Upper lobe of left lung (tissue), 4 donors: ENCODE data around the gene CHIT1.

Experiments
- POLR2AphosphoS5 ChIP-seq, 2 donors: sonication (generic); formaldehyde crosslinking; IDR thresholded peaks; one replicate each; pipeline ENCODE4 v1.5.1; 2017; ENCODE audit warnings: antibody characterized with exemption in 2 of 2
- TF ChIP-seq, protein P1 (sequence below), 6 experiments: fragments of 450-650 bp in 4 of 6; fragments of 200-600 bp in 2 of 6; sonication (generic) in 2 of 6; IDR thresholded peaks; one replicate each; pipeline ENCODE4 v1.5.1; 2016 to 2019; ENCODE audit warnings: antibody characterized with exemption in 6 of 6

DNA sequence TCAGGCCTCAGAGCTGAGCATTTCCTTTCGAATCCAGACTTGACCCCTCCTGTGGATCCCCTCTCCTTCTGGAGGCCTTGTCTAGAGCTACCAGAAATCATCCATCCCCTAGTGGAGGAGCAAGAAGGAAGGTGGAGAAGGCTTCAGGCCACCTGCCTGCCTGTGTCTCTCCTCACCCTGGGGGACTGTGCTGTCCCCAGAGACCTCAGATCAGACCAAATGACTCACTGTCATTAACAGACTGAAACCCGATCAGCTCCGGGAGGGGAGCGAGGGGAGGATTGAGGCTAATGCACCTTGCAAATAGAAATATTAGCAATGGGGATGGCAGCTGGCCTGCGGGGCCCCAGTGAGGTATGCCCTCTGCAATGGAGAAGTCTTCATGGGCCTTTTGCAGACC, 55.9 kb downstream of the CHIT1 start:
- no peak for TF ChIP-seq POLR2AphosphoS5 (IDR thresholded peaks at IDR 0.05)
- TF ChIP-seq, protein P1, sequence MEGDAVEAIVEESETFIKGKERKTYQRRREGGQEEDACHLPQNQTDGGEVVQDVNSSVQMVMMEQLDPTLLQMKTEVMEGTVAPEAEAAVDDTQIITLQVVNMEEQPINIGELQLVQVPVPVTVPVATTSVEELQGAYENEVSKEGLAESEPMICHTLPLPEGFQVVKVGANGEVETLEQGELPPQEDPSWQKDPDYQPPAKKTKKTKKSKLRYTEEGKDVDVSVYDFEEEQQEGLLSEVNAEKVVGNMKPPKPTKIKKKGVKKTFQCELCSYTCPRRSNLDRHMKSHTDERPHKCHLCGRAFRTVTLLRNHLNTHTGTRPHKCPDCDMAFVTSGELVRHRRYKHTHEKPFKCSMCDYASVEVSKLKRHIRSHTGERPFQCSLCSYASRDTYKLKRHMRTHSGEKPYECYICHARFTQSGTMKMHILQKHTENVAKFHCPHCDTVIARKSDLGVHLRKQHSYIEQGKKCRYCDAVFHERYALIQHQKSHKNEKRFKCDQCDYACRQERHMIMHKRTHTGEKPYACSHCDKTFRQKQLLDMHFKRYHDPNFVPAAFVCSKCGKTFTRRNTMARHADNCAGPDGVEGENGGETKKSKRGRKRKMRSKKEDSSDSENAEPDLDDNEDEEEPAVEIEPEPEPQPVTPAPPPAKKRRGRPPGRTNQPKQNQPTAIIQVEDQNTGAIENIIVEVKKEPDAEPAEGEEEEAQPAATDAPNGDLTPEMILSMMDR (IDR thresholded peaks at IDR 0.05): no peak
